Sciatic nerve (tissue), 2 donors: ENCODE measurements around the gene EFNA2. TPM values are rescaled to one million over a fixed set of nuclear protein-coding genes. Genes with fewer than 3 reads are reported as not detected.
"Not testable (repeated sequence)": the region's sequence is repeated elsewhere in the genome, so short reads cannot be mapped to it uniquely, and the experiment has no call there.

Source experiments
- ATAC-seq: fragments of 200-7000 bp; cut with Tn5 transposase; one replicate; pipeline ENCODE4 v1.9.1; 2020; ENCODE audit warnings: mild to moderate bottlenecking, moderate library complexity
- DNase-seq: peaks from one replicate; pipeline ENCODE4 v3.0.0-alpha.2; 2020; ENCODE audit warnings: low spot score
- intact Hi-C: fragments of 100-400 bp; cut with DNase I; formaldehyde crosslinking; loops from one replicate; pipeline ENCODE4 v1.14.2; 2022
- total RNA-seq: library from RNA; stranded (reverse); fragmentation: NEBNext Ultra II Directional; extraction: Animal tissue kit (Norgen Biotek cat#: 25700); gene quantifications from one replicate; pipeline ENCODE4 v1.2.1, GENCODE V29; 2021
- donor health status: DM: no; HTN: no; CAD: no.
- donor health status: DM: no; HTN: no; CAD: no.

EFNA2 gene
- total RNA-seq = not detected

- DNase-seq (no peak), ATAC-seq (no peak)
- intact Hi-C loops = loop anchor here (10.0 kb wide), 1 partner anchor 109 kb away; no protein-coding TSS in a partner anchor
Measured at GRCh38 chr19:1285737-1286360, at the start of gene EFNA2. Gene EFNA2 (plus strand): TSS chr19:1285873. CDS start chr19:1286169, 296 bp downstream.

GRCh38 chr19:1236576-1236975, 49.1 kb upstream of the EFNA2 start:
- ATAC-seq (no peak), DNase-seq (no peak)
- intact Hi-C loops = loop anchor here (5.0 kb wide), 1 partner anchor 299 kb away; no protein-coding TSS in a partner anchor

- peak; percentile 79 for DNase-seq
- ATAC-seq = no peak
- intact Hi-C loops = loop anchor here (5.0 kb wide), 1 partner anchor 300 kb away; no protein-coding TSS in a partner anchor
Measured at GRCh38 chr19:1237027-1237659, 48.5 kb upstream of the EFNA2 start.

GRCh38 chr19:1237754-1238368, 47.8 kb upstream of the EFNA2 start, which contains the start of gene CBARP:
Gene CBARP (minus strand): TSS chr19:1238005. CDS start chr19:1236100, 1,905 bp downstream.
- DNase-seq = peak; percentile 78
- intact Hi-C loops = loop anchor here (5.0 kb wide), 1 partner anchor 301 kb away; no protein-coding TSS in a partner anchor
- no peak for ATAC-seq

GRCh38 chr19:1238369-1239303, 47.0 kb upstream of the EFNA2 start:
- ATAC-seq (no peak), DNase-seq (no peak)
- intact Hi-C loops = loop anchor here (5.0 kb wide), 1 partner anchor 301 kb away; no protein-coding TSS in a partner anchor

- intact Hi-C loops = loop anchor here (5.0 kb wide), 1 partner anchor 302 kb away; no protein-coding TSS in a partner anchor
- DNase-seq (no peak), ATAC-seq (peak; percentile 0)
Measured at GRCh38 chr19:1239420-1239795, 46.3 kb upstream of the EFNA2 start.

GRCh38 chr19:1239796-1240737, 45.6 kb upstream of the EFNA2 start:
- intact Hi-C loops = loop anchor here (5.0 kb wide), 1 partner anchor 303 kb away; no protein-coding TSS in a partner anchor
- peak; percentile 56 for ATAC-seq
- DNase-seq = peak; percentile 97

GRCh38 chr19:1240925-1241324, 44.7 kb upstream of the EFNA2 start:
- DNase-seq (no peak), ATAC-seq (no peak)
- intact Hi-C loops = no loop called here

- DNase-seq = peak; percentile 97
- intact Hi-C loops = no loop called here
- ATAC-seq = peak; percentile 78
Measured at GRCh38 chr19:1241417-1242095, 44.1 kb upstream of the EFNA2 start, which contains the start of gene ATP5F1D. Gene ATP5F1D (plus strand): TSS chr19:1241751. CDS start chr19:1241851, 100 bp downstream.

- intact Hi-C loops = loop anchor here (2.0 kb wide), 1 partner anchor 23 kb away; no protein-coding TSS in a partner anchor
- ATAC-seq (peak; percentile 58), DNase-seq (peak; percentile 92)
Measured at GRCh38 chr19:1243768-1244692, 41.6 kb upstream of the EFNA2 start.

GRCh38 chr19:1244693-1245451, 40.8 kb upstream of the EFNA2 start:
- ATAC-seq (peak; percentile 1), DNase-seq (peak; percentile 83)
- intact Hi-C loops = loop anchor here (2.0 kb wide), 1 partner anchor 22 kb away; no protein-coding TSS in a partner anchor

- peak; percentile 4 for ATAC-seq
- DNase-seq = no peak
- intact Hi-C loops = loop anchor here (2.0 kb wide), 1 partner anchor 21 kb away; no protein-coding TSS in a partner anchor
Measured at GRCh38 chr19:1245494-1246264, 40.0 kb upstream of the EFNA2 start.

- DNase-seq, intact Hi-C loops, ATAC-seq: not testable (repeated sequence)
Measured at GRCh38 chr19:1246265-1247087, 39.2 kb upstream of the EFNA2 start.
